SK-N-SH treated with all-trans-retinoic acid at 6 μM for 48 hours (cell line): ENCODE data around the gene WIPI1.

Experiments
- BACH2 ChIP-seq: fragments of 250-450 bp; sonication (Bioruptor Pico); IDR thresholded peaks from 2 replicates; pipeline ENCODE4 v1.9.0; 2021; ENCODE audit warnings: mild to moderate bottlenecking, borderline replicate concordance
- TCF4 ChIP-seq: fragments of 250-450 bp; sonication (Bioruptor Pico); IDR thresholded peaks from 2 replicates; pipeline ENCODE4 v1.8.0; 2021; ENCODE audit warnings: mild to moderate bottlenecking, moderate library complexity, borderline replicate concordance
- ZFP3 ChIP-seq: fragments of 250-450 bp; sonication (Bioruptor Pico); IDR thresholded peaks from 2 replicates; pipeline ENCODE4 v1.5.0; 2020; ENCODE audit warnings: mild to moderate bottlenecking, moderate library complexity
- TF ChIP-seq, protein P1 (sequence below): fragments of 250-450 bp; sonication (Bioruptor Pico); IDR thresholded peaks from 2 replicates; pipeline ENCODE4 v1.8.0; 2020; ENCODE audit warnings: mild to moderate bottlenecking, moderate library complexity, borderline replicate concordance

DNA sequence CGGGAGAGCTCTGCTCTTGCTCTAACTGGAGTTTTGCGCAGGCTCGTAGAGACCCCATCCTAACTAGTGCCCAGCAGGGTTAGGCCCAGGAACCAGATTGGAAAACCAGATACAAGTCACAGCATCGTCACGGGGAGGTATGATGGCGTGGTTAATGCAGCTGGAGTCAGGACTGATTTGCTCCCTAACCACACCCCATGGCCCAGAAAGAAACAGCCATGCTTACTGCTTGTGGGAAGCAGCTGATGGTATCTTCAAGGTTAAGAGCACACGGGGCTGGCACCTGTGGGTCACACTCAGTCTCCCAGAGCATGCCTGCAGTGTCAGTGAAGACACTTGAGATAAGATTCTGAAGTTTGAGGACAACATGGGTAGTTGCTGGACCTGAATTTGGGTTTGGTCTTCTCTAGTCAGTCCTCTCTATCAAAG is 60.2 kb downstream of the WIPI1 start:
- TF ChIP-seq ZFP3 (no peak), TCF4 (no peak), BACH2 (CRISPR knock-in tag) (no peak)
- TF ChIP-seq, protein P1, sequence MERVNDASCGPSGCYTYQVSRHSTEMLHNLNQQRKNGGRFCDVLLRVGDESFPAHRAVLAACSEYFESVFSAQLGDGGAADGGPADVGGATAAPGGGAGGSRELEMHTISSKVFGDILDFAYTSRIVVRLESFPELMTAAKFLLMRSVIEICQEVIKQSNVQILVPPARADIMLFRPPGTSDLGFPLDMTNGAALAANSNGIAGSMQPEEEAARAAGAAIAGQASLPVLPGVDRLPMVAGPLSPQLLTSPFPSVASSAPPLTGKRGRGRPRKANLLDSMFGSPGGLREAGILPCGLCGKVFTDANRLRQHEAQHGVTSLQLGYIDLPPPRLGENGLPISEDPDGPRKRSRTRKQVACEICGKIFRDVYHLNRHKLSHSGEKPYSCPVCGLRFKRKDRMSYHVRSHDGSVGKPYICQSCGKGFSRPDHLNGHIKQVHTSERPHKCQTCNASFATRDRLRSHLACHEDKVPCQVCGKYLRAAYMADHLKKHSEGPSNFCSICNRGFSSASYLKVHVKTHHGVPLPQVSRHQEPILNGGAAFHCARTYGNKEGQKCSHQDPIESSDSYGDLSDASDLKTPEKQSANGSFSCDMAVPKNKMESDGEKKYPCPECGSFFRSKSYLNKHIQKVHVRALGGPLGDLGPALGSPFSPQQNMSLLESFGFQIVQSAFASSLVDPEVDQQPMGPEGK (CRISPR knock-in tag): no peak
